ENCODE results near the gene ALX3. TPM values are rescaled to one million over a fixed set of nuclear protein-coding genes. Genes with fewer than 3 reads are reported as not detected.
A peak's percentile ranks its signal among the peaks of the same experiment; 100 is the strongest.

ALX3 gene
- total RNA-seq, 1 experiment from 2014 or later = 0.15 TPM

DNA sequence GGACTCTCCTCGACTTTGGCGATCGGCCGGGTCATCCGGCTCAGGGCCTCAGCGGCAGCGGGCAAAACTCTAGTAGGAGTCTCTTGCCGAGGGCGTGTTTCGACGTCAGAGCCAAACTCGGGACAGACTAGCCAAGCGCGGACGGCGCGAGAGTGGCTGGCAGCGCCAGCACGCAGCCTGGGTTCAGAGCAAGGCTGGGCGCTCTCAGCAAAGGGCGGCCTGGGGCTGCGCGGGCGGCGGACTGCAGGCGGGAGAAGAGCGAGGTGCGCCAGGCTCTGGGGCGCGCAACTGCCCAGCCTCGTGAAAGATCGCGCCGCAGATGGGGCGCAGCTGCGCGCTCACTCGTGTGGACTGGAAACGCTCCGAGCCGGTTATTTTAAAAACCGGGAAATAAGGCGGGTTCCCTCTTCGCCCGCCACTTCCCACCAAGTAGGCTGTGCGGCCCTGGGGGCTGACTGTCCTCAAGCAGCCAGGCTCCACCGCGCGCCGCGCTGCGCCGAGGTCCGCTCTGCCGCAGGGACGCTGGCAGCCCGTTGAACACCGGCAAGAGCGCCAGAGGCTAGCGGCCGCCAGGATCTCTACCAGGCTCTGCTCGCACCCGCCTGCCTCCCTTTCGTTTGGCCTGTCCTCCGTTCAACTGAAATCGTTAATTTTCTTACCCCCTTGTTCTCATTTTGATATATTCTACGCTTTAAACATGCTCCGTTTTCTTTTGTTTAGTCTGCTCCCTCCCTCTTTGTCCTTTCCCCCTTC is 2.4 kb downstream of the ALX3 start (continued):
- TF ChIP-seq, protein P1, sequence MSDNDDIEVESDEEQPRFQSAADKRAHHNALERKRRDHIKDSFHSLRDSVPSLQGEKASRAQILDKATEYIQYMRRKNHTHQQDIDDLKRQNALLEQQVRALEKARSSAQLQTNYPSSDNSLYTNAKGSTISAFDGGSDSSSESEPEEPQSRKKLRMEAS (CRISPR knock-in tag; IDR thresholded peaks at IDR 0.05) = no peak
- TF ChIP-seq, protein P2, sequence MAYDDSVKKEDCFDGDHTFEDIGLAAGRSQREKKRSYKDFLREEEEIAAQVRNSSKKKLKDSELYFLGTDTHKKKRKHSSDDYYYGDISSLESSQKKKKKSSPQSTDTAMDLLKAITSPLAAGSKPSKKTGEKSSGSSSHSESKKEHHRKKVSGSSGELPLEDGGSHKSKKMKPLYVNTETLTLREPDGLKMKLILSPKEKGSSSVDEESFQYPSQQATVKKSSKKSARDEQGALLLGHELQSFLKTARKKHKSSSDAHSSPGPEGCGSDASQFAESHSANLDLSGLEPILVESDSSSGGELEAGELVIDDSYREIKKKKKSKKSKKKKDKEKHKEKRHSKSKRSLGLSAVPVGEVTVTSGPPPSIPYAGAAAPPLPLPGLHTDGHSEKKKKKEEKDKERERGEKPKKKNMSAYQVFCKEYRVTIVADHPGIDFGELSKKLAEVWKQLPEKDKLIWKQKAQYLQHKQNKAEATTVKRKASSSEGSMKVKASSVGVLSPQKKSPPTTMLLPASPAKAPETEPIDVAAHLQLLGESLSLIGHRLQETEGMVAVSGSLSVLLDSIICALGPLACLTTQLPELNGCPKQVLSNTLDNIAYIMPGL (CRISPR knock-in tag; IDR thresholded peaks at IDR 0.05) = peak; percentile 53; the same call in 1 of the 2 replicates
- TF ChIP-seq, protein P3, sequence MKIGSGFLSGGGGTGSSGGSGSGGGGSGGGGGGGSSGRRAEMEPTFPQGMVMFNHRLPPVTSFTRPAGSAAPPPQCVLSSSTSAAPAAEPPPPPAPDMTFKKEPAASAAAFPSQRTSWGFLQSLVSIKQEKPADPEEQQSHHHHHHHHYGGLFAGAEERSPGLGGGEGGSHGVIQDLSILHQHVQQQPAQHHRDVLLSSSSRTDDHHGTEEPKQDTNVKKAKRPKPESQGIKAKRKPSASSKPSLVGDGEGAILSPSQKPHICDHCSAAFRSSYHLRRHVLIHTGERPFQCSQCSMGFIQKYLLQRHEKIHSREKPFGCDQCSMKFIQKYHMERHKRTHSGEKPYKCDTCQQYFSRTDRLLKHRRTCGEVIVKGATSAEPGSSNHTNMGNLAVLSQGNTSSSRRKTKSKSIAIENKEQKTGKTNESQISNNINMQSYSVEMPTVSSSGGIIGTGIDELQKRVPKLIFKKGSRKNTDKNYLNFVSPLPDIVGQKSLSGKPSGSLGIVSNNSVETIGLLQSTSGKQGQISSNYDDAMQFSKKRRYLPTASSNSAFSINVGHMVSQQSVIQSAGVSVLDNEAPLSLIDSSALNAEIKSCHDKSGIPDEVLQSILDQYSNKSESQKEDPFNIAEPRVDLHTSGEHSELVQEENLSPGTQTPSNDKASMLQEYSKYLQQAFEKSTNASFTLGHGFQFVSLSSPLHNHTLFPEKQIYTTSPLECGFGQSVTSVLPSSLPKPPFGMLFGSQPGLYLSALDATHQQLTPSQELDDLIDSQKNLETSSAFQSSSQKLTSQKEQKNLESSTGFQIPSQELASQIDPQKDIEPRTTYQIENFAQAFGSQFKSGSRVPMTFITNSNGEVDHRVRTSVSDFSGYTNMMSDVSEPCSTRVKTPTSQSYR (CRISPR knock-in tag; IDR thresholded peaks at IDR 0.05) = no peak
- TF ChIP-seq GTF2I (CRISPR knock-in tag; conservative IDR thresholded peaks at IDR 0.05) = no peak
- no peak; the same call in 1 of the 2 replicates for TF ChIP-seq ZNF263 (CRISPR knock-in tag; IDR thresholded peaks at IDR 0.05; ENCODE audit: low read depth)
- TF ChIP-seq NFYB (CRISPR knock-in tag; conservative IDR thresholded peaks at IDR 0.05; ENCODE audit: low read depth) = no peak
- TF ChIP-seq, protein P4, sequence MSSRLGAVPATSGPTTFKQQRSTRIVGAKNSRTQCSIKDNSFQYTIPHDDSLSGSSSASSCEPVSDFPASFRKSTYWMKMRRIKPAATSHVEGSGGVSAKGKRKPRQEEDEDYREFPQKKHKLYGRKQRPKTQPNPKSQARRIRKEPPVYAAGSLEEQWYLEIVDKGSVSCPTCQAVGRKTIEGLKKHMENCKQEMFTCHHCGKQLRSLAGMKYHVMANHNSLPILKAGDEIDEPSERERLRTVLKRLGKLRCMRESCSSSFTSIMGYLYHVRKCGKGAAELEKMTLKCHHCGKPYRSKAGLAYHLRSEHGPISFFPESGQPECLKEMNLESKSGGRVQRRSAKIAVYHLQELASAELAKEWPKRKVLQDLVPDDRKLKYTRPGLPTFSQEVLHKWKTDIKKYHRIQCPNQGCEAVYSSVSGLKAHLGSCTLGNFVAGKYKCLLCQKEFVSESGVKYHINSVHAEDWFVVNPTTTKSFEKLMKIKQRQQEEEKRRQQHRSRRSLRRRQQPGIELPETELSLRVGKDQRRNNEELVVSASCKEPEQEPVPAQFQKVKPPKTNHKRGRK (CRISPR knock-in tag; IDR thresholded peaks at IDR 0.05; ENCODE audit: borderline replicate concordance) = peak; percentile 10; the same call in 1 of the 2 replicates
- 0 out of 2 replicates have a peak, but pooled peaks have one; percentile 45 for TF ChIP-seq FOXP1 (CRISPR knock-in tag; IDR thresholded peaks at IDR 0.05; ENCODE audit: borderline replicate concordance)
- TF ChIP-seq ZNF396 (CRISPR knock-in tag; IDR thresholded peaks at IDR 0.05; ENCODE audit: borderline replicate concordance) = no peak

DNA sequence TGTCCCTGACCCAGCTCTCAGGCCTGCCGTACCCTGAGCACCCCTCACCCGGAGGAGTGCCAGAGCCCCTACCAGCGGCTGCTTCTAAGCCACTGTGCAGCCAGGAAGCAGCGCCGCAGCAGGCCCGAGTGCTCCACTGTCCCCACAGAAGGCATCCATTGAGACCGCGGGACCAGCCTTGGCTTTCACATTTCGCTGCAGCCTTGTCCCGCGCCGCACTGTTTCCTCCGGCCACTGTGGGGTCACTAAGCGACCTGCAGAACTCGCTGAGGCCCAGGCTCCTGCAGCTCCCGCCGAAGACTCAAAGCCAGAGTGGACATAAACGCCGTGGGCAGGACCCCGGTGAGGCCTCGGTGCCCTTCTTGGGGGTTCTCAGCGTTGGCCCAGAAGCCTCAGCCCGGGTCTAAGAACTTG is 3.0 kb downstream of the ALX3 start:
- TF ChIP-seq ZNF317 (CRISPR knock-in tag; IDR thresholded peaks at IDR 0.05; ENCODE audit: borderline replicate concordance, low read depth) (no peak), MYBL2 (CRISPR knock-in tag; IDR thresholded peaks at IDR 0.05) (no peak), ZNF138 (CRISPR knock-in tag; conservative IDR thresholded peaks at IDR 0.05) (no peak)
- H3K36me3 Mint-ChIP-seq = no peaks in the 10 kb centered on the region
- DNase-seq (ENCODE audit: low spot score) = peak; percentile 56
- H3K4me1 Mint-ChIP-seq = peaks cover 15% of the 10 kb centered on the region
- ATAC-seq = peak; percentile 22
- H3K9me3 Mint-ChIP-seq = no peaks in the 10 kb centered on the region
- H3K27ac Mint-ChIP-seq = no peak overlapping the region
- peak overlapping the region; percentile 67 for H3K4me3 Mint-ChIP-seq
- CTCF ChIA-PET = interaction anchor here (1.0 to 2.6 kb wide), 6 partner anchors 14 to 428 kb away, joined by 3 to 20 read pairs (median 7); no protein-coding TSS in a partner anchor
- peaks cover 82% of the 10 kb centered on the region for H3K27me3 Mint-ChIP-seq (ENCODE audit: low read depth)
- POLR2A ChIA-PET = no interaction called here

DNA sequence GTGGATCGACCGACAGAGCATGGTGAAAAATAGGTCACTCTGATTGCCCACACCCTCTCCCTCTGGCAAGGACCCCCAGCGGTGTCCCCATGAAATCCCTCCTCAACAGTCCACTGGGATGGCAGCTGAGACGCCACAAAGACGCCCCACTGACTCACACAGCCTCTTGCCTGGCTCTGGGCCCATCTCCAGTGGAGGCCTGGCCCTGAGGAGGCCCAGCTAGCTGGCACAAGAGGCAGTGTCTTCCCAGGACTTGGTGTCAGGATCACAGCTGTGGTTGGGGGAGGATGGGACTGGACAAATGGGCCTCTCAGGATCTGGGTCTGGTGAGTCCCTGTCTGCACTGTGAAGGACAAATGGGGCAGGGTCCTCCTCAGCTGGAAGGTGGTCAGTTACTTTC is 4.6 kb downstream of the ALX3 start:
- ChIA-PET POLR2A (no interaction called here), CTCF (interaction anchor here (1.2 to 2.6 kb wide), 10 partner anchors 12 to 426 kb away, joined by 3 to 20 read pairs (median 6); no protein-coding TSS in a partner anchor)
- H3K9me3 Mint-ChIP-seq = no peaks in the 10 kb centered on the region
- no peak overlapping the region for H3K27ac Mint-ChIP-seq
- H3K27me3 Mint-ChIP-seq (ENCODE audit: low read depth) = peaks cover 65% of the 10 kb centered on the region
- ATAC-seq = no peak
- peaks cover 11% of the 10 kb centered on the region for H3K4me1 Mint-ChIP-seq
- no peak for DNase-seq (ENCODE audit: low spot score)
- no peak overlapping the region for H3K4me3 Mint-ChIP-seq
- peaks cover 2% of the 10 kb centered on the region; the same call in 1 of the 2 replicates for H3K36me3 Mint-ChIP-seq
- TF ChIP-seq EMX1 (CRISPR knock-in tag; IDR thresholded peaks at IDR 0.05) (no peak), ZNF121 (CRISPR knock-in tag; IDR thresholded peaks at IDR 0.05) (no peak), RELA (CRISPR knock-in tag; IDR thresholded peaks at IDR 0.05; ENCODE audit: borderline replicate concordance) (no peak), CREM (CRISPR knock-in tag; IDR thresholded peaks at IDR 0.05) (no peak), CREB1 (CRISPR knock-in tag; IDR thresholded peaks at IDR 0.05) (no peak)
- TF ChIP-seq, protein P5, sequence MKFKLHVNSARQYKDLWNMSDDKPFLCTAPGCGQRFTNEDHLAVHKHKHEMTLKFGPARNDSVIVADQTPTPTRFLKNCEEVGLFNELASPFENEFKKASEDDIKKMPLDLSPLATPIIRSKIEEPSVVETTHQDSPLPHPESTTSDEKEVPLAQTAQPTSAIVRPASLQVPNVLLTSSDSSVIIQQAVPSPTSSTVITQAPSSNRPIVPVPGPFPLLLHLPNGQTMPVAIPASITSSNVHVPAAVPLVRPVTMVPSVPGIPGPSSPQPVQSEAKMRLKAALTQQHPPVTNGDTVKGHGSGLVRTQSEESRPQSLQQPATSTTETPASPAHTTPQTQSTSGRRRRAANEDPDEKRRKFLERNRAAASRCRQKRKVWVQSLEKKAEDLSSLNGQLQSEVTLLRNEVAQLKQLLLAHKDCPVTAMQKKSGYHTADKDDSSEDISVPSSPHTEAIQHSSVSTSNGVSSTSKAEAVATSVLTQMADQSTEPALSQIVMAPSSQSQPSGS (CRISPR knock-in tag; IDR thresholded peaks at IDR 0.05; ENCODE audit: borderline replicate concordance, low read depth) = no peak
- TF ChIP-seq, protein P6, sequence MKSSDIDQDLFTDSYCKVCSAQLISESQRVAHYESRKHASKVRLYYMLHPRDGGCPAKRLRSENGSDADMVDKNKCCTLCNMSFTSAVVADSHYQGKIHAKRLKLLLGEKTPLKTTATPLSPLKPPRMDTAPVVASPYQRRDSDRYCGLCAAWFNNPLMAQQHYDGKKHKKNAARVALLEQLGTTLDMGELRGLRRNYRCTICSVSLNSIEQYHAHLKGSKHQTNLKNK (CRISPR knock-in tag; IDR thresholded peaks at IDR 0.05) = no peak
- TF ChIP-seq, protein P7, sequence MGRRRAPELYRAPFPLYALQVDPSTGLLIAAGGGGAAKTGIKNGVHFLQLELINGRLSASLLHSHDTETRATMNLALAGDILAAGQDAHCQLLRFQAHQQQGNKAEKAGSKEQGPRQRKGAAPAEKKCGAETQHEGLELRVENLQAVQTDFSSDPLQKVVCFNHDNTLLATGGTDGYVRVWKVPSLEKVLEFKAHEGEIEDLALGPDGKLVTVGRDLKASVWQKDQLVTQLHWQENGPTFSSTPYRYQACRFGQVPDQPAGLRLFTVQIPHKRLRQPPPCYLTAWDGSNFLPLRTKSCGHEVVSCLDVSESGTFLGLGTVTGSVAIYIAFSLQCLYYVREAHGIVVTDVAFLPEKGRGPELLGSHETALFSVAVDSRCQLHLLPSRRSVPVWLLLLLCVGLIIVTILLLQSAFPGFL (CRISPR knock-in tag; IDR thresholded peaks at IDR 0.05; ENCODE audit: borderline replicate concordance) = no peak
- TF ChIP-seq, protein P8, sequence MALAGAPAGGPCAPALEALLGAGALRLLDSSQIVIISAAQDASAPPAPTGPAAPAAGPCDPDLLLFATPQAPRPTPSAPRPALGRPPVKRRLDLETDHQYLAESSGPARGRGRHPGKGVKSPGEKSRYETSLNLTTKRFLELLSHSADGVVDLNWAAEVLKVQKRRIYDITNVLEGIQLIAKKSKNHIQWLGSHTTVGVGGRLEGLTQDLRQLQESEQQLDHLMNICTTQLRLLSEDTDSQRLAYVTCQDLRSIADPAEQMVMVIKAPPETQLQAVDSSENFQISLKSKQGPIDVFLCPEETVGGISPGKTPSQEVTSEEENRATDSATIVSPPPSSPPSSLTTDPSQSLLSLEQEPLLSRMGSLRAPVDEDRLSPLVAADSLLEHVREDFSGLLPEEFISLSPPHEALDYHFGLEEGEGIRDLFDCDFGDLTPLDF (CRISPR knock-in tag; IDR thresholded peaks at IDR 0.05) = no peak

All from WTC11 (cell line).